ENCODE data around the gene MEGF11.

DNA sequence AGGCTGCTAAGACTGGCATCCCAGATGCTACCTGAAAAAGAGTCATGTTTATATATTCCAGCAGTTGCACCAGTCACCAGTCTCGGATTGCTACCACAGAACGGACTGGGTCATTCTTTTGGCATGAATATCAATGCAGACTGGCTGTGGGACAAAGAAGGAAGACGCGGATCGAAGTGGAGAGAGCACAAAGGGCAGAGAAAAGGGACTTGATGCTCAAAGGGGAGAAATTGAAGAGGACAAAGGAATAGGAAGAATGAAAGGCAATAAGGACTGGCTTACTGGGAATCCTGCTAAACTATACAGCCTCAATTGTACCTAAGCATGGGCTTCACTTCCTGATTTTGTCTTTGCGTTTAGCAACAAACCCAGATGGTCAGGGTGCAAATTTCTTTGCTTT, 24.5 kb upstream of the MEGF11 start:
- TF ChIP-seq, protein P1, sequence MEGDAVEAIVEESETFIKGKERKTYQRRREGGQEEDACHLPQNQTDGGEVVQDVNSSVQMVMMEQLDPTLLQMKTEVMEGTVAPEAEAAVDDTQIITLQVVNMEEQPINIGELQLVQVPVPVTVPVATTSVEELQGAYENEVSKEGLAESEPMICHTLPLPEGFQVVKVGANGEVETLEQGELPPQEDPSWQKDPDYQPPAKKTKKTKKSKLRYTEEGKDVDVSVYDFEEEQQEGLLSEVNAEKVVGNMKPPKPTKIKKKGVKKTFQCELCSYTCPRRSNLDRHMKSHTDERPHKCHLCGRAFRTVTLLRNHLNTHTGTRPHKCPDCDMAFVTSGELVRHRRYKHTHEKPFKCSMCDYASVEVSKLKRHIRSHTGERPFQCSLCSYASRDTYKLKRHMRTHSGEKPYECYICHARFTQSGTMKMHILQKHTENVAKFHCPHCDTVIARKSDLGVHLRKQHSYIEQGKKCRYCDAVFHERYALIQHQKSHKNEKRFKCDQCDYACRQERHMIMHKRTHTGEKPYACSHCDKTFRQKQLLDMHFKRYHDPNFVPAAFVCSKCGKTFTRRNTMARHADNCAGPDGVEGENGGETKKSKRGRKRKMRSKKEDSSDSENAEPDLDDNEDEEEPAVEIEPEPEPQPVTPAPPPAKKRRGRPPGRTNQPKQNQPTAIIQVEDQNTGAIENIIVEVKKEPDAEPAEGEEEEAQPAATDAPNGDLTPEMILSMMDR (IDR thresholded peaks at IDR 0.05): no peak
- TF ChIP-seq POLR2A (IDR thresholded peaks at IDR 0.05): no peak
